GM10248 (cell line): ENCODE measurements around the gene TRIM41.
"Not testable (repeated sequence)": the region's sequence is repeated elsewhere in the genome, so short reads cannot be mapped to it uniquely, and the experiment has no call there.

ENCODE experiments used
- CTCF ChIA-PET: fragments of 300-600 bp; sonication (Branson Sonifier 250); formaldehyde crosslinking; extraction: SDS; loops from one replicate; lab custom pipeline; 2021; ENCODE audit warnings: antibody characterized with exemption; lab: Yijun Ruan, JAX
- POLR2A ChIA-PET: fragments of 350-650 bp; sonication (Branson Sonifier 250); formaldehyde crosslinking; extraction: SDS; loops from one replicate; lab custom pipeline; 2020; ENCODE audit warnings: antibody characterized with exemption; lab: Yijun Ruan, JAX
- DNase-seq: peaks from one replicate; pipeline ENCODE4 v3.0.0; 2012; ENCODE audit errors: extremely low spot score
- CTCF ChIP-seq: IDR thresholded peaks from 2 replicates; pipeline ENCODE4 v1.5.1; 2012; ENCODE audit warnings: mild to moderate bottlenecking, low read depth; ENCODE audit errors: extremely low read depth, missing control alignments, control extremely low read depth

TRIM41 gene

GRCh38 chr5:181280251-181280762, 57.2 kb downstream of the TRIM41 start:
- CTCF ChIA-PET: no interaction called here
- no peak for DNase-seq
- POLR2A ChIA-PET: no interaction called here
- TF ChIP-seq CTCF: no peak

GRCh38 chr5:181281077-181281983, 58.2 kb downstream of the TRIM41 start:
- POLR2A ChIA-PET: no interaction called here
- TF ChIP-seq CTCF: no peak
- CTCF ChIA-PET: no interaction called here
- DNase-seq: no peak

- CTCF ChIA-PET: no interaction called here
- DNase-seq: no peak
- POLR2A ChIA-PET: no interaction called here
- no peak for TF ChIP-seq CTCF
Observed at GRCh38 chr5:181281984-181282316, 58.9 kb downstream of the TRIM41 start.

GRCh38 chr5:181282415-181282814, 59.3 kb downstream of the TRIM41 start:
- POLR2A ChIA-PET, DNase-seq, CTCF ChIA-PET: not testable (repeated sequence)

- no peak for DNase-seq
- POLR2A ChIA-PET: no interaction called here
- CTCF ChIA-PET: no interaction called here
- no peak for TF ChIP-seq CTCF
Observed at GRCh38 chr5:181282874-181283273, 59.8 kb downstream of the TRIM41 start.

- no peak for TF ChIP-seq CTCF
- POLR2A ChIA-PET: no interaction called here
- DNase-seq: no peak
- CTCF ChIA-PET: no interaction called here
Observed at GRCh38 chr5:181283347-181283746, 60.3 kb downstream of the TRIM41 start.

GRCh38 chr5:181283841-181284755, 61.0 kb downstream of the TRIM41 start:
- DNase-seq, POLR2A ChIA-PET, CTCF ChIA-PET: not testable (repeated sequence)
